H4 (cell line): ENCODE data around the gene ANKRD16. TPM values are rescaled to one million over a fixed set of nuclear protein-coding genes. Genes with fewer than 3 reads are reported as not detected.
A peak's percentile ranks its signal among the peaks of the same experiment; 100 is the strongest.
"Not testable (repeated sequence)": the region's sequence is repeated elsewhere in the genome, so short reads cannot be mapped to it uniquely, and the experiment has no call there.

Source experiments
- DNase-seq: peaks from one replicate; pipeline ENCODE4 v3.0.0-alpha.2; 2015; ENCODE audit warnings: low spot score
- total RNA-seq: library from RNA; depleted of rRNA; stranded (reverse); fragments of >200 nt; shearing (Covaris generic); gene quantifications from 2 replicates; pipeline ENCODE4 v1.2.3, GENCODE V29; 2014

The ANKRD16 gene
- total RNA-seq, 1 experiment from 2014 or later, result 3.0 TPM

- DNase-seq, result peak; percentile 79
Measured at GRCh38 chr10:5876181-5876768, 13.4 kb downstream of the ANKRD16 start.

- DNase-seq, result peak; percentile 19
Measured at GRCh38 chr10:5873515-5873995, 16.1 kb downstream of the ANKRD16 start.

DNA sequence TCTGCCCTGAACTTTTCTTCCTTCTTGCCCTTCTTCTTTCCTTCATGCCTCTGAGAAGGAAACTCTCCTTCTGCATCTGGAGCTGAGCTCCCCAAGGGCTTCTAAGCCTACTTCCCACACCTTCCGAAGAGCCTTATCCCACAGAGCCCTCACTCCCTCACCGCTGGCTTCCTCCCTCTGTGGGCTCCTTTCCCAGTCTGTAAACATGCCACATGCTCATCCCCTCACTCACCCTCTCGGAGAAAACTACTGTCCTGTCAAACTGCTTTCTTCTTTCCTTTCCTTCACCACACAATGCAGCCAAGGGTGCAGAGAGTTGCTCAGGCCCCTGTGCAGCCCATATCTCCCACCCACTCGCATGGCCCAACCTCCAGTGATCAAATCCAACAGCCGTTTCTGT is 18.1 kb downstream of the ANKRD16 start:
- no peak for DNase-seq

GRCh38 chr10:5869156-5869555 is 20.5 kb downstream of the ANKRD16 start:
- no peak for DNase-seq

- DNase-seq, result not testable (repeated sequence)
Measured at GRCh38 chr10:5868383-5868782, 21.3 kb downstream of the ANKRD16 start.

GRCh38 chr10:5867091-5867615 is 22.5 kb downstream of the ANKRD16 start:
- DNase-seq, result not testable (repeated sequence)

DNA sequence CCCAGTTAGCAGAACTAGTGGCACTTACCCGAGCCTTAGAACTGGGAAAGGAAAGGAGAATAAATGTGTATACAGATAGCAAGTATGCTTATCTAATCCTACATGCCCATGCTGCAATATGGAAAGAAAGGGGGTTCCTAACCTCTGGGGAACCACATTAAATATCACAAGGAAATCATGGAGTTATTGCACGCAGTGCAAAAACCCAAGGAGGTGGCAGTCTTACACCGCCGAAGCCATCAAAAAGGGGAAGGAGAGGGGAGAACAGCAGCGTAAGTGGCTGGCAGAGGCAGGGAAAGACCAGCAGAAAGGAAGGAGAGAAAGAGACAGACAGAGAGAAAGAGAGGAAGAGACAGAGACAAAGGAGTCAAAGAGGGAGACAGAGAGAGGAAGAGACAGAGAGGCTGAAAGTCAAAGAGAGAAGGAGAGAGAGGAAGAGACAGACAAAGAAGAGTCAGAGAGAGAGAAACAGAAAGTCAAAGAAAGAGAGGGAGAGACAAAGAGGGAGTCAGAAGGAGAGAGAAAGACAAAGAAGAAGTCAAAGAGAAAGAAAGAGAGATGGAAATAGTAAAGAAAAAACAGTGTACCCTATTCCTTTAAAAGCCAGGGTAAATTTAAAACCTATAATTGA is 23.1 kb downstream of the ANKRD16 start:
- DNase-seq, result not testable (repeated sequence)

DNA sequence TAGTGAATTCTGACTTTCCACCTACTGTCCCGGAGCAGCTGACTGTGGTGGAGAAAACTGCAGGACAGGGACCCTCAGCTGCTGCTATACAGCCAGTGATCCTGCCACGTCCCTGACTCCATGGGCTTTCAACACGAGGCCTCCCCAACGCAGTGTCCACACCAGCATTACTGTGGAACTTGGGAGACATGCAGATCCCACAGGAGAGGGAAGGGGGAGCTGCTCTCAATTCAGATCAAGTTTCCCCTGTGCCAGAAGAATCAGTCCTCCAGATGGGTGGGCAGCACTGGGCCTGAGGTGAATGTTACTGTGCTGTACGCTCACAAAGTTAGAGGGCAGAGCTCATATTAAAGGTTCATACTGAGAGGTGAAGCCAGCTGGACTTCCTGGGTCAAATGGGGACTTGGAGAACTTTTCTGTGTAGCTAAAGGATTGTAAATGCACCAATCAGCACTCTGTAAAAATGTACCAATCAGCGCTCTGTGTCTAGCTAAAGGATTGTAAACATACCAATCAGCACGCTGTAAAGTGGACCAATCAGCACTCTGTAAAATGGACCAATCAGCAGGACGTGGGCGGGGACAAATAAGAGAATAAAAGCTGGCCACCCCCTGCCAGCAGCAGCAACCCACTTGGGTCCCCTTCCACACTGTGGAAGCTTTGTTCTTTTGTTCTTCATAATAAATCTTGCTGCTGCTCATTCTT is 26.6 kb downstream of the ANKRD16 start:
- DNase-seq, result not testable (repeated sequence)

- DNase-seq, result no peak
Measured at GRCh38 chr10:5862360-5862961, 27.2 kb downstream of the ANKRD16 start.

DNA sequence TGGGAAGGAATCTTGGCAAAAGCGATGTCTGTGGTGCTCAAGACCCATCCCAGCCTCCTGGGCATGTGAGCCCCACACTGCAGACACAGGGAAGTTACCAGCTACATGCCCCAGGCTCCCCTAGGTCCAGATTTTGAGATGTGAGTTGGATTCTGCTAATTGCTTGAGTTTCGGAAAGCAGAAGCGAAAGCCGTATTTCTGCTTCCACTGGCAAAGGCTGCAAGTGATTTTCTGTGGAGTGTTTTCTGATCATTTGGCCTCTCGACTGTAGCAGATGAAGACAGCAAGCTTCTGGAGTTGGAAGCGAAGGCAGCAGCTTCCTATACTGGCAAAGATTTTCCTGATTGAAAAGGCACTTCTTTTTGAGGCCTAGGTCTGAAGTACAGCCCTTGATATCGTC is 29.6 kb downstream of the ANKRD16 start:
- no peak for DNase-seq

GRCh38 chr10:5858811-5859210 is 30.9 kb downstream of the ANKRD16 start:
- no peak for DNase-seq

DNA sequence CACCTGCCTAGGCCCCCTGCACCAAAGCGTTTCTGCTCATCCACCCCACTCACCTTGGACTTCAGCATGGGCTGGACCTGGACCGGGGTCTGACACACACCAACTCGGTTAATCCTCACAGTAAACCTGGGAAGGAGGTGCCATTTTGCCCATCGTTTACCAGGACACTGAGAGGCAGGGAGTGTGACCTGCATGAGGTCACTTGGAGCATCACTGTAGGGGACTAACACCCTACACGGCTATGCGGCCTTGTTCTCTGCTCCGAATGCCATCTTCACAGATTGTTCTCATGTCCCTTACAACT is 33.0 kb downstream of the ANKRD16 start:
- DNase-seq, result no peak

DNA sequence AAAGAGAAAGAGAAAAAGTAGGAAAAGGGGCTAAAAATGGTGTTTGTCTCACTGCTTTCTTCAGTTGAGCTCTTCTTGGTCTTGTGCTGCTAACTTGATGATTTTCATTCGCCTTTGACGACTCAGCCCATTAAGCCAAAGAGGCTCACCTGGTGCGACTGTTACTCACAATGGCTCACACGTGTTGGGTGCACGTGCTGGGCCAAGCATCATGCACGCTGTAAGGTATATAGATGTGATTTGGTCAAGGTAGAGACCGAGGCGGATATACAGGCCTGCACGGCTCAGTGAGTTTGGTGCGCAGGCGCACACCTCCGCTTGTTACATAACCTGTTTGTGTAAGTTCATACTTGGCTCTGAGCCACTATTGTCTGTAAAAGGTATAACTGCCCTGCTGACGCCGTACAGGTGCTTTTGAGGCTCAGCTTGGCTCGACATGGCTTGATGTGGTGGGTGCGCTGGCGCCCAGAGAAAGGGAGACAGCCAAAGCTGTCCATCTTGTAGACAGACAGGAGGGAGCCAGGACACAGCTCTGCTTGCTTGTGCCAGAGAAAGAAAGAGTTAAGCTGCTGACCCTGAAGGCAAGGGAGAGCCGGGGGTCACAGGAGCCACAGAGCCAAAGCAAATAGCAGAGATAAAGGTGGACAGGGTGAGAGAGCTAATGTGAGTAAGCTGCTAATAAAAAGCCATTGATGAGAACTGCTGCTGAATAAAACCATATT is 33.6 kb downstream of the ANKRD16 start:
- no peak for DNase-seq

DNA sequence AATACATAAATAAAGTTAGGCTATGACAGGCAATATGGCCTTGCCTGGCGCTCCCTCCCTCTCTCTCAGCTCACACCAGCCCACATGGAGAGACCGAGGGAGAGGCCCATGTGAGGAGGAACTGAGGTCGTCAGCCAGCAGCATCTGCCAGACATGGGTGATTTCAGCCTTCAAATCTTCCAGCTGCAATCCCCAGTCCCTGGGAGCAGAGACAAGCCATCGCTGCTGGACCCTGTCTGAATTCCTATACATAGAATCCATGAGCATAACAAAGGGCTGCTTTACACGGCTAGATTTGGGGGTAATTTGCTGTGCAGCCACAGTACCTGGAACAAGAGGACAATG is 35.6 kb downstream of the ANKRD16 start:
- DNase-seq, result no peak

- not testable (repeated sequence) for DNase-seq
Measured at GRCh38 chr10:5846667-5847066, 43.0 kb downstream of the ANKRD16 start.

GRCh38 chr10:5844345-5845055 is 45.2 kb downstream of the ANKRD16 start:
- DNase-seq, result no peak

- DNase-seq, result no peak
Measured at GRCh38 chr10:5843686-5844344, 45.9 kb downstream of the ANKRD16 start.

DNA sequence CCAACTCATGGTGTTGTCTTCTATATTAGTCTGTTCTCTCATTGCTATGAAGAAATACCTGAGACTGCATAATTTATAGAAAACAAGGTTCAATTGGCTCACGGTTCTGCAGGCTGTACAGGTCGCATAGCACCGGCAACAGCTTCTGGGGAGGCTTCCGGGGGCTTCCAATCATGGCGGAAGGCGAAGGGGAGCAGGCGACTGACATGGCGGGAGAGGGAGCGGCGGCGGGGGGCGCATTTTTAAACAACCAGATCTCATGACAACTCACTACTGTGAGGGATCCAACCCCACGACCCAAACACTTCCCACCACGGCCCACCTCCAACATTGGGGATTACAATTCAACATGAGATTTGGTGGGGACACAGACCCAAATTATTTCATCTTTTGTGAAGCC is 47.7 kb downstream of the ANKRD16 start:
- no peak for DNase-seq

DNA sequence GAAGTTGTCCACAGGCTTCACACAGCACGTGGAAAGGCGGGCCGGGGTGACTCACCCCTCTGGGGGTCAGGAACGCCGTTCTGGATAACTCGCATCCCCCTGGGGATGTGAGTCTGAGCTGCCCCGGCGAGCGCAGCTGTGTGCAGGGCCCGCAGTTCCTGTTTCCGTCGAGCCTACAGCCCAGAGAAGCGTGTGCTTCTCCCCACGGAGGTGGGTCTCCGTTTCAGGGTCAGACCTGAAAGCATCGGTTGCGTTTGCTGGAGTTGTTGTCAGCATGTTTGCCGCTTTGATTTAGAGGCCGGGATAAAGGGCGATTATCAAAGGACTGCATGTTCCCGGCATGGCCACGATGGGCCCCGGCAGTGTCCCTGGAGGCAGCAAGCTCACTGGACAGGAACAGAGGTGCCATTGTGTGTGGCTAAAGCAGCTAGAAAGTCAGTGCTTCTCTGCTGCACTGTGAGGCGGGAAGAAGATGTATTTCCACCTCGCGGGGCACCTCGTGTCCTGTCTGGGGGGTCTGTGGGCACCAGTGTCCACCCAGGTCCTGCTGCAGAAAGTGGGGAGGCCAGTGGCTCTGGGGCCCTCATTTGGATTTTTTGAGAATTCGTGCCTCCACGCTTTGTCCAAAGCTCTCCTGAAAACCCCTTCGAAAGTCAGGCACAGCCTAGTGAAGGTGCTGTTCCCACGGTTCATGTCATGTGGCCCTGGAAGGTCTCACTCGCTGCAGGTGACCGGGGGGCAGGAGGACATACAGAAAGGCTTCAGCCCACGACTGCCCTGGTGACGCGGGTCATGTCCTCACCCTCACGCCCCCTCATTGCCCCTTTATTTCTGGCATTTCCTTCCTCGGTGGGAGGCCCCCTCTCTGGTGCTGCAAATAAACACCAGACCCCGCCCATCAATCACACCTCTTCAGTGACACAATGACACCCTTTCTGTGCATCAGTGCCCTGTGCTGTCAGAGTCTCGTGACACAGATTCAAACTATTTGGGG is 49.1 kb downstream of the ANKRD16 start:
- DNase-seq, result no peak
